Peyer's patch (tissue), 4 donors: ENCODE results near the gene UNC93B1. TPM values are rescaled to one million over a fixed set of nuclear protein-coding genes. Genes with fewer than 3 reads are reported as not detected.

ENCODE experiments used
- DNase-seq, 3 donors: peaks; one replicate each; pipeline ENCODE4 v3.0.0-alpha.2; 2017 to 2019
- H3K27ac ChIP-seq, 4 donors: fragments of 200-600 bp; sonication (generic); one replicate each; pipeline ENCODE4 v1.5.1; 2016 to 2019
- H3K27me3 ChIP-seq, 2 donors: fragments of 200-600 bp; sonication (generic); one replicate each; pipeline ENCODE4 v1.5.1; 2019
- H3K36me3 ChIP-seq, 3 donors: fragments of 200-600 bp; sonication (generic); one replicate each; pipeline ENCODE4 v1.5.1; 2016 to 2019
- H3K4me1 ChIP-seq, 4 donors: fragments of 200-600 bp; sonication (generic); one replicate each; pipeline ENCODE4 v1.5.1; 2016 to 2019
- H3K4me3 ChIP-seq, 4 donors: fragments of 200-600 bp; sonication (generic); 1 replicate in 3 of 4; 2 replicates in 1 of 4; pipeline ENCODE4 v1.5.1; 2016 to 2019; ENCODE audit warnings: mild to moderate bottlenecking in 1 of 4
- H3K9me3 ChIP-seq, 4 donors: fragments of 200-600 bp; sonication (generic); one replicate each; pipeline ENCODE4 v1.5.1; 2016 to 2019; ENCODE audit warnings: mild to moderate bottlenecking in 1 of 4
- POLR2A ChIP-seq, 2 donors: fragments of 450-650 bp; IDR thresholded peaks; one replicate each; pipeline ENCODE4 v1.5.1; 2017; ENCODE audit warnings: antibody characterized with exemption in 2 of 2, mild to moderate bottlenecking in 2 of 2, moderate library complexity in 2 of 2
- total RNA-seq, 4 donors: library from RNA; depleted of rRNA; stranded (reverse); fragments of >200 nt; gene quantifications; one replicate each; pipeline ENCODE4 v1.1.0, GENCODE V29; 2016
- TF ChIP-seq, protein P1 (sequence below), 6 experiments: fragments of 450-650 bp in 4 of 6; fragments of 200-600 bp in 2 of 6; sonication (generic) in 1 of 6; IDR thresholded peaks; one replicate each; pipeline ENCODE4 v1.5.1; 2017 to 2019; ENCODE audit warnings: antibody characterized with exemption in 6 of 6, mild to moderate bottlenecking in 3 of 6, moderate library complexity in 1 of 6

The UNC93B1 gene
- total RNA-seq, 4 donors from 2014 or later, result 68.7 to 154 (median 91.6) TPM

DNA sequence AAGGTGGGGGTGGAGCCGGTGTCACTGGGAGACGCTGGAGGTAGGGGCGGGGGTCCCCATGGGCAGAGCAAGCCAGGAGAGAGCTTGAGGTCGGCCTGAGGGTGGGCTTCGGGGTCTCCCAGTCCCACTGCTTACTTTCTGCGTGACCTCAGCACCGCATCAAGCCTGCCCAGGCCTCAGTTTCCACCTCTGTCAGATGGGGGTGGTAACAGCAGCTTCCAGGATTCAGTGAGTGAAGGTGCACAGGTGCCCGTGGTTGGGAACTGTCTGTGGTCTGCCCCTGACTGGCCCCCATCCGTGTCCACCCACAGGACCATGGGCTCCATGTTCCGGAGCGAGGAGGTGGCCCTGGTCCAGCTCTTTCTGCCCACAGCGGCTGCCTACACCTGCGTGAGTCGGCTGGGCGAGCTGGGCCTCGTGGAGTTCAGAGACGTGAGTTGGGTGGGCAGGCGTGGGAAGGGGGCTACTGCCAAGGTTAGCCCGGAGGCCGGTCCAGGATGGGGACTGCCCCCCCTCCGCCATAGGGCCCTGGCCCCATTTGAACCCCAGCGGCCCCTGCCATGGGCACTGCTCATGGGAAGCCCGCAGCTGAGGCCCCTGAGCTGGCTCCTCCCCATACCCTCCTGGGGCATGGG is 37.2 kb upstream of the UNC93B1 start:
- DNase-seq, result no peak
- Histone ChIP-seq H3K4me3 (peak overlapping the region; percentile 67 to 91 (median 84)), H3K4me1 (peaks cover 5 to 56% (median 24%) of the 10 kb centered on the region in 4 donors), H3K27me3 (no peaks in the 10 kb centered on the region), H3K9me3 (no peaks in the 10 kb centered on the region), H3K27ac (peak overlapping the region; percentile 86 to 93 (median 90)), H3K36me3 (peaks cover 0 to 38% (median 0%) of the 10 kb centered on the region in 3 donors)
- no peak for TF ChIP-seq POLR2A (IDR thresholded peaks at IDR 0.05)
- TF ChIP-seq, protein P1, sequence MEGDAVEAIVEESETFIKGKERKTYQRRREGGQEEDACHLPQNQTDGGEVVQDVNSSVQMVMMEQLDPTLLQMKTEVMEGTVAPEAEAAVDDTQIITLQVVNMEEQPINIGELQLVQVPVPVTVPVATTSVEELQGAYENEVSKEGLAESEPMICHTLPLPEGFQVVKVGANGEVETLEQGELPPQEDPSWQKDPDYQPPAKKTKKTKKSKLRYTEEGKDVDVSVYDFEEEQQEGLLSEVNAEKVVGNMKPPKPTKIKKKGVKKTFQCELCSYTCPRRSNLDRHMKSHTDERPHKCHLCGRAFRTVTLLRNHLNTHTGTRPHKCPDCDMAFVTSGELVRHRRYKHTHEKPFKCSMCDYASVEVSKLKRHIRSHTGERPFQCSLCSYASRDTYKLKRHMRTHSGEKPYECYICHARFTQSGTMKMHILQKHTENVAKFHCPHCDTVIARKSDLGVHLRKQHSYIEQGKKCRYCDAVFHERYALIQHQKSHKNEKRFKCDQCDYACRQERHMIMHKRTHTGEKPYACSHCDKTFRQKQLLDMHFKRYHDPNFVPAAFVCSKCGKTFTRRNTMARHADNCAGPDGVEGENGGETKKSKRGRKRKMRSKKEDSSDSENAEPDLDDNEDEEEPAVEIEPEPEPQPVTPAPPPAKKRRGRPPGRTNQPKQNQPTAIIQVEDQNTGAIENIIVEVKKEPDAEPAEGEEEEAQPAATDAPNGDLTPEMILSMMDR (IDR thresholded peaks at IDR 0.05), result no peak

DNA sequence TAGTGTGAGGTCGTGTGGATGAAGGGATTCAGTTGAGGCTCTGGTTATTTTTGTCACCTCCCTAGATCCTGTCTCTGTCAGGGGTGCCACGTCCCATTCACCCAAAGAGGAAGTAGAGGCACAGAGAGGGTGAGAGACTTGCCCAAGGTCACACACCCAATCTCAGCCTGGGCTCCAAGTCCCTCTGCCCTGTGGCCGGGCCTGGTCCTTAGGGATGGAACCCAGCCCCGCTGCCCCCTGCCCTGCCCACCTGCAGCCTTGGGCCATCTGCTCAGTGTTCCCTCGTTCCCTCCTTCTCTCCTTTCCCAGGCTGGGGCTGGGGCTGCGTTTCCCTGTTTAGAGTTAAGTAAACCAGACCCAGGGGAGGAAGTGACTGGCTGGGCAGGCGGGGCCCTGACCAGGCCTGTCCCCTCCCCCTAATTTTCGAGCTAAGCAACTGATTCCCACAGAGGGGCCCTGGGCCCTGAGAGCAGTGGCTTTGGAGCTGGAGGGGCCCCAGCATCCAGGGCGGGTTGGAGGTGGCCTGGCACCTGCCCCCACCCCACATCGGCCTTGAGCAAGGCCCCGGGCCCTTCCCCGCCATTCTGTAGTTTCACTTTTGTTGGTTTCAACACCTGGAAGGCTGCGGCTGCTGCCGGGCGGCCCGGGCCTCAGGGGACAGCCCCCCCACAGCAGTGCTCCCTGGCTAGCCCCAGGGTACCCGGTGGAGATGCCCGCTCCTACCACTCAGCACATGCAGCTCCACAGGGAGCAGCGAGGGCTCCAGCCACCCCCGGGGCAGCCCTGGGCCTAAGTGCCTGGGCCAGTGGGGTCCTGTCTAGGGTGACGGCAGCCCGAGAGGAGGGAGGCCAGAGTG is 36.4 kb upstream of the UNC93B1 start:
- peaks cover 5 to 58% (median 24%) of the 10 kb centered on the region in 4 donors for H3K4me1 ChIP-seq
- H3K9me3 ChIP-seq, result no peaks in the 10 kb centered on the region

DNA sequence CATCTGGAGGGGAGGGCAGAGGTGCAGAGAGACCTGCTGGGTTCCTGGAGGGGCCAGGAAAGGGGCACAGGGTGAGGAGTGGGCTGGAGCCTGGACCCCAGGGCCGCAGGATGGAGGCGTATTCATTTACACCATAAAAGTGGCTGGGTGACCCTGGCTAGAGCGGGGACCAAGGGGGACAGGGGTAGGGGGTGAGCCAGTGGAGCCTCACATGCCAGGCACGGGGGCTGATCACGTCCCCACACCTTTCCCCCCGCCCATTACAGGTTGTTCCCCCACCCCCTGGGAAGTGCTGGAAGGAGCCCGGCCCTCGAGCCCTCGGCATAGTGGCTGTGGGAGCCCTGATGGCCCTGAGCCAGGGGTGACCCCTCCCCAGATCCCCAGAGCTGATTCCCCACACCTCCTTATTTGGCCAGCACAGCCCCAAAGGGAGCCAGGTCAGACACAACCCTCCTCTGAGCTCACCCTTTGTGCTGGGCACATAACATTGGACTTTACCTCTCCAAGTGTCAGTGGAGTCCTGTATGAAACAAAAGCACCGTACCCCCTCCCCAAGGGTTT is 35.7 kb upstream of the UNC93B1 start:
- Histone ChIP-seq H3K4me3 (peak overlapping the region; percentile 67 to 91 (median 84)), H3K9me3 (no peaks in the 10 kb centered on the region), H3K36me3 (peaks cover 0 to 26% (median 0%) of the 10 kb centered on the region in 3 donors), H3K27ac (peak overlapping the region; percentile 86 to 93 (median 90)), H3K4me1 (peaks cover 5 to 58% (median 24%) of the 10 kb centered on the region in 4 donors), H3K27me3 (no peaks in the 10 kb centered on the region)
- peak in 1 of 3 donors; percentile 45 for DNase-seq
- no peak for TF ChIP-seq POLR2A (IDR thresholded peaks at IDR 0.05)
- TF ChIP-seq, protein P1 (IDR thresholded peaks at IDR 0.05), result no peak

More for the DNA sequence above, 36.4 kb upstream of the UNC93B1 start:
- peaks cover 0 to 32% (median 0%) of the 10 kb centered on the region in 3 donors for H3K36me3 ChIP-seq
- peak overlapping the region; percentile 67 to 91 (median 84) for H3K4me3 ChIP-seq
- H3K27me3 ChIP-seq, result no peaks in the 10 kb centered on the region
- no peak for TF ChIP-seq POLR2A (IDR thresholded peaks at IDR 0.05)
- TF ChIP-seq, protein P1 (IDR thresholded peaks at IDR 0.05), result no peak
- H3K27ac ChIP-seq, result peak overlapping the region; percentile 86 to 93 (median 90)
- peak; percentile 71 to 81 (median 75) for DNase-seq

DNA sequence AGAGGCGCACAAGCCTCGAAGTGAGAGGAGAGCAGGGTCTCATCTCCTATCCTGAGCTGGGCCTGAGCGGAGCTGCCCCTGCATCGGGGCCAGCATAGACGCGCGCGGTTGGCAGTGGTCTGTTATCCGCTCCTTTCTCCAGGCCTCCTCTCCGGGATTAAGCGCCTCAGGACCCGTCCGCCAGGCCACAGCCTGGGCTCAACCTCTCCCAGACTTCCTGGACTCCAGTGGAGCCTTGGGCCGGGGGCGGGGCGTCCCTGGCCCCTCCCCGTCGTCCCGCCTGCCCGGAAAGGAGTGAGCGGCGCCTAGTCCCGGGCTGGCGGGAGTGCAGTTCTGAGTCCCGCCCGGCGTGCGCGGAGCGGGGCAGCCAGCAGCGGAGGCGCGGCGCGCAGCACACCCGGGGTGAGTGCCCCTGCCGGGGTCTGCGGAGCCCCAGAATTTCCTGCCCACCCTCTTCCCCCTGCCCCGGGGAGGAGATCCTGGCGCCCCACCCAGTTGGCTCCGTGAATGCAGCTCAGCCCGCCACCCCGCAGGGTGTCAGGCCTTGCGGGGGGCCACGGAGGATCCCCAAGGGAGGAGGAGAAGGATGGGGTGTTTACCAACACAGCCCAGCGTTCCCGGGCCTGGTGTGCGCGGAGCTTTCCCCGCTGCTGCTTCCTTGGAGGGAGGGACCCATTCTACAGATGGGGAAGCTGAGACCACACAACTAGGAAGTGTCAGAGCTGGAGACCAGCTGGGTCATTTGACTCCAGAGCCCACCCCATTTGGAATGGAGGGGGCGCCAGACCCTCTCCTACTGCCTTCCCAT is 35.0 kb upstream of the UNC93B1 start, which contains the start of gene TCIRG1:
Gene TCIRG1 (plus strand): TSS at position 308 of the 808 bp plus-strand sequence. CDS start 2,247 bp downstream, outside the sequence.
- Histone ChIP-seq H3K4me1 (peaks cover 5 to 58% (median 24%) of the 10 kb centered on the region in 4 donors), H3K27me3 (no peaks in the 10 kb centered on the region), H3K4me3 (peak within 1 kb of the TSS; percentile 67 to 91 (median 84)), H3K36me3 (peaks cover 0 to 24% (median 0%) of the 10 kb centered on the region in 3 donors), H3K9me3 (no peaks in the 10 kb centered on the region), H3K27ac (peak within 1 kb of the TSS; percentile 86 to 93 (median 90))
- TF ChIP-seq, protein P1 (IDR thresholded peaks at IDR 0.05), result peak in 4 of 6 experiments; percentile 16 to 42 (median 32)
- peak; percentile 95 to 98 for TF ChIP-seq POLR2A (IDR thresholded peaks at IDR 0.05)
- peak; percentile 79 to 94 (median 93) for DNase-seq
